CD4-positive, alpha-beta T cell treated with Interleukin-10 for 1 hour (primary cell): ENCODE data around the gene RFC2.
A peak's percentile ranks its signal among the peaks of the same experiment; 100 is the strongest.
"Not testable (repeated sequence)": the region's sequence is repeated elsewhere in the genome, so short reads cannot be mapped to it uniquely, and the experiment has no call there.

Source experiments
- DNase-seq: peaks from one replicate; pipeline ENCODE4 v3.0.0-alpha.2; 2020

RFC2 gene

GRCh38 chr7:74216361-74216761 lies 37.8 kb downstream of the RFC2 start:
- no peak for DNase-seq

- DNase-seq = no peak
These were observed 38.3 kb downstream of the RFC2 start for GRCh38 chr7:74215921-74216320.

GRCh38 chr7:74214816-74215630 lies 39.2 kb downstream of the RFC2 start:
- no peak for DNase-seq

- DNase-seq = no peak
These were observed 41.5 kb downstream of the RFC2 start for GRCh38 chr7:74212661-74213060.

GRCh38 chr7:74208241-74208640 lies 46.0 kb downstream of the RFC2 start:
- DNase-seq = not testable (repeated sequence)

- DNase-seq = no peak
These were observed 46.6 kb downstream of the RFC2 start for GRCh38 chr7:74207586-74207985.

- peak; percentile 76 for DNase-seq
These were observed 47.5 kb downstream of the RFC2 start for GRCh38 chr7:74206589-74207120.

GRCh38 chr7:74206052-74206451 lies 48.1 kb downstream of the RFC2 start:
- DNase-seq = not testable (repeated sequence)

GRCh38 chr7:74203956-74204618 lies 50.1 kb downstream of the RFC2 start:
- DNase-seq = no peak

GRCh38 chr7:74202841-74203556 lies 51.2 kb downstream of the RFC2 start:
- peak; percentile 43 for DNase-seq

GRCh38 chr7:74199551-74200355 lies 54.4 kb downstream of the RFC2 start:
- DNase-seq = no peak

- DNase-seq = no peak
These were observed 56.6 kb downstream of the RFC2 start for GRCh38 chr7:74197449-74198124.

- DNase-seq = not testable (repeated sequence)
These were observed 58.1 kb downstream of the RFC2 start for GRCh38 chr7:74195968-74196654.

- not testable (repeated sequence) for DNase-seq
These were observed 58.9 kb downstream of the RFC2 start for GRCh38 chr7:74195139-74195860.

GRCh38 chr7:74194686-74195085 lies 59.5 kb downstream of the RFC2 start:
- no peak for DNase-seq

- DNase-seq = no peak
These were observed 60.3 kb downstream of the RFC2 start for GRCh38 chr7:74193913-74194312.

- no peak for DNase-seq
These were observed 61.1 kb downstream of the RFC2 start for GRCh38 chr7:74193054-74193453.

- DNase-seq = no peak
These were observed 63.0 kb downstream of the RFC2 start for GRCh38 chr7:74191231-74191630.

GRCh38 chr7:74190259-74190658 lies 63.9 kb downstream of the RFC2 start:
- DNase-seq = no peak

GRCh38 chr7:74187915-74188675 lies 66.1 kb downstream of the RFC2 start:
- no peak for DNase-seq
